ENCODE data around the gene ENO1.
"Not testable (repeated sequence)": the region's sequence is repeated elsewhere in the genome, so short reads cannot be mapped to it uniquely, and the experiment has no call there.

Gene ENO1

GRCh38 chr1:8822373-8823294 is 55.9 kb downstream of the ENO1 start:
- peak; percentile 62 for DNase-seq (ENCODE audit: low spot score)
- Histone ChIP-seq H3K4me3 (no peak overlapping the region), H3K27ac (peak overlapping the region in 1 of 2 donors; percentile 11)
- no peak for TF ChIP-seq CTCF (IDR thresholded peaks at IDR 0.05)

GRCh38 chr1:8821084-8821483 is 57.4 kb downstream of the ENO1 start:
- no peak overlapping the region for H3K4me3 ChIP-seq
- H3K27ac ChIP-seq, result no peak overlapping the region
- peak; percentile 19 for DNase-seq (ENCODE audit: low spot score)
- no peak for TF ChIP-seq CTCF (IDR thresholded peaks at IDR 0.05)

- not testable (repeated sequence) for DNase-seq (ENCODE audit: low spot score); H3K4me3 ChIP-seq
- peak overlapping the region in 1 of 2 donors; percentile 98 for H3K27ac ChIP-seq
These were observed 59.7 kb downstream of the ENO1 start for GRCh38 chr1:8818789-8819188.

GRCh38 chr1:8818325-8818775 is 60.1 kb downstream of the ENO1 start:
- peak overlapping the region; percentile 84 to 98 for H3K27ac ChIP-seq
- peak overlapping the region; percentile 80 for H3K4me3 ChIP-seq
- TF ChIP-seq CTCF (IDR thresholded peaks at IDR 0.05), result no peak
- no peak for DNase-seq (ENCODE audit: low spot score)

- H3K27ac ChIP-seq, result peak within 1 kb of the TSS; percentile 84 to 98
- H3K4me3 ChIP-seq, result peak within 1 kb of the TSS; percentile 80
- peak; percentile 94 for DNase-seq (ENCODE audit: low spot score)
- TF ChIP-seq CTCF (IDR thresholded peaks at IDR 0.05), result no peak
These were observed 60.8 kb downstream of the ENO1 start, which contains the start of gene RERE for GRCh38 chr1:8817412-8818324. TSS of gene RERE (minus strand) at chr1:8817640.

- Histone ChIP-seq H3K4me3 (peak overlapping the region; percentile 80), H3K27ac (peak overlapping the region; percentile 84 to 98)
- peak; percentile 79 for DNase-seq (ENCODE audit: low spot score)
- TF ChIP-seq CTCF (IDR thresholded peaks at IDR 0.05), result no peak
These were observed 61.6 kb downstream of the ENO1 start for GRCh38 chr1:8816831-8817411.

GRCh38 chr1:8816264-8816663 is 62.2 kb downstream of the ENO1 start:
- peak overlapping the region; percentile 84 to 98 for H3K27ac ChIP-seq
- DNase-seq (ENCODE audit: low spot score), result no peak
- no peak for TF ChIP-seq CTCF (IDR thresholded peaks at IDR 0.05)
- H3K4me3 ChIP-seq, result peak overlapping the region; percentile 80

All from coronary artery (tissue), 2 donors.